GM12892 (cell line): ENCODE results near the gene MFAP3L.

Source experiments
- POLR2AphosphoS5 ChIP-seq: IDR thresholded peaks from 2 replicates; pipeline ENCODE4 v1.6.1; 2011; ENCODE audit warnings: low read depth, low read length, control low read depth
- TAF1 ChIP-seq: IDR thresholded peaks from 2 replicates; pipeline ENCODE4 v1.6.1; 2011; ENCODE audit warnings: low read depth, mild to moderate bottlenecking, control low read depth, low read length, borderline replicate concordance

DNA sequence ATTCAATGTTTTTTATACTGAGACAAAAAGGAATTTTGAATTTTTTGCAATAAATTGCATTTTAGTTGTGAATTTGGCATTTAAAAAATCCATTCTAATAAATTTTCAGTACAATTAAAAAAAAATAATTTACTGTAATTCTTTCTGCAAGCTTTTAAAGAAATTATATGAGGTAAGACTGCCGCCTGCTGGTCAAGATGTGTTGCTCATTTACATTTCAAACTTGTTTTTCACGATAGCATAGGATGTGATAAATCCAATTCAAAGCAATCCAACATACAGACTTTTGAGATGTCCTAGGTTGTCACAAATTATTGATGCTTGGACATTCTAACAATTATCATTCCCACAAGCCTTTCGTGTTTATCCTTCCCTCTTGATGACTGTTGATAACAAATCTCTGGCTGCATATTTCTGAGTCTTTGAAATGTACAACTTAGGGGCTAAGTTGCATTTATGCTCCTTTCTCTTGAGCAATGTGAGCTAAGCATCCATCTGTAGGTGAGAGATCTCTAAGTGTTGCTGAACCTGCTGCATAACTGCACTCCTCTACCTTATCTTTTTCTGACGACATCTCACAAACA is 21.7 kb upstream of the MFAP3L start:
- TF ChIP-seq POLR2AphosphoS5 (no peak), TAF1 (no peak)
